ENCODE measurements around the gene STK16.

GRCh38 chr2:219278655-219279150 lies 33.4 kb downstream of the STK16 start:
- TF ChIP-seq, protein P1, sequence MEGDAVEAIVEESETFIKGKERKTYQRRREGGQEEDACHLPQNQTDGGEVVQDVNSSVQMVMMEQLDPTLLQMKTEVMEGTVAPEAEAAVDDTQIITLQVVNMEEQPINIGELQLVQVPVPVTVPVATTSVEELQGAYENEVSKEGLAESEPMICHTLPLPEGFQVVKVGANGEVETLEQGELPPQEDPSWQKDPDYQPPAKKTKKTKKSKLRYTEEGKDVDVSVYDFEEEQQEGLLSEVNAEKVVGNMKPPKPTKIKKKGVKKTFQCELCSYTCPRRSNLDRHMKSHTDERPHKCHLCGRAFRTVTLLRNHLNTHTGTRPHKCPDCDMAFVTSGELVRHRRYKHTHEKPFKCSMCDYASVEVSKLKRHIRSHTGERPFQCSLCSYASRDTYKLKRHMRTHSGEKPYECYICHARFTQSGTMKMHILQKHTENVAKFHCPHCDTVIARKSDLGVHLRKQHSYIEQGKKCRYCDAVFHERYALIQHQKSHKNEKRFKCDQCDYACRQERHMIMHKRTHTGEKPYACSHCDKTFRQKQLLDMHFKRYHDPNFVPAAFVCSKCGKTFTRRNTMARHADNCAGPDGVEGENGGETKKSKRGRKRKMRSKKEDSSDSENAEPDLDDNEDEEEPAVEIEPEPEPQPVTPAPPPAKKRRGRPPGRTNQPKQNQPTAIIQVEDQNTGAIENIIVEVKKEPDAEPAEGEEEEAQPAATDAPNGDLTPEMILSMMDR (IDR thresholded peaks at IDR 0.05; ENCODE audit: poor library complexity): no peak
- no peak for TF ChIP-seq EZH2phosphoT487 (IDR thresholded peaks at IDR 0.05; ENCODE audit: low read depth, severe bottlenecking, unreplicated experiment)
- TF ChIP-seq EZH2 (IDR thresholded peaks at IDR 0.05; ENCODE audit: borderline replicate concordance): no peak

Data from hepatocyte (in vitro differentiated cells).